ENCODE measurements around the gene IDH3A. TPM values are rescaled to one million over a fixed set of nuclear protein-coding genes. Genes with fewer than 3 reads are reported as not detected.
A peak's percentile ranks its signal among the peaks of the same experiment; 100 is the strongest.

The IDH3A gene
- polyA plus RNA-seq, 5 donors: 35.0 to 47.6 (median 44.0) TPM

- no peak for DNase-seq
These were observed 51.2 kb downstream of the IDH3A start for GRCh38 chr15:78200276-78200930.

- no peak for DNase-seq
These were observed 52.4 kb downstream of the IDH3A start for GRCh38 chr15:78201281-78202190.

- no peak for DNase-seq
These were observed 54.4 kb downstream of the IDH3A start for GRCh38 chr15:78203346-78204225.

- no peak for DNase-seq
These were observed 55.5 kb downstream of the IDH3A start for GRCh38 chr15:78204351-78205309.

- no peak for DNase-seq
These were observed 56.2 kb downstream of the IDH3A start for GRCh38 chr15:78205337-78205736.

GRCh38 chr15:78205856-78206255 is 56.7 kb downstream of the IDH3A start:
- no peak for DNase-seq

GRCh38 chr15:78206326-78207109 is 57.4 kb downstream of the IDH3A start:
- no peak for DNase-seq

- no peak for DNase-seq
These were observed 57.9 kb downstream of the IDH3A start for GRCh38 chr15:78207110-78207458.

- no peak for DNase-seq
These were observed 58.6 kb downstream of the IDH3A start for GRCh38 chr15:78207641-78208340.

GRCh38 chr15:78208341-78208844 is 59.2 kb downstream of the IDH3A start:
- no peak for DNase-seq

GRCh38 chr15:78208887-78209645 is 59.9 kb downstream of the IDH3A start:
- peak in 1 of 2 donors; percentile 17 for DNase-seq

- DNase-seq: no peak
These were observed 60.6 kb downstream of the IDH3A start for GRCh38 chr15:78209646-78210348.

- DNase-seq: no peak
These were observed 61.2 kb downstream of the IDH3A start for GRCh38 chr15:78210349-78210717.

- no peak for DNase-seq
These were observed 62.2 kb downstream of the IDH3A start for GRCh38 chr15:78211189-78211921.

GRCh38 chr15:78212008-78212407 is 62.8 kb downstream of the IDH3A start:
- no peak for DNase-seq

GRCh38 chr15:78212546-78213424 is 63.6 kb downstream of the IDH3A start:
- no peak for DNase-seq

Data from right lung (tissue), 5 donors.